ENCODE results near the gene SCFD1.

The SCFD1 gene

DNA sequence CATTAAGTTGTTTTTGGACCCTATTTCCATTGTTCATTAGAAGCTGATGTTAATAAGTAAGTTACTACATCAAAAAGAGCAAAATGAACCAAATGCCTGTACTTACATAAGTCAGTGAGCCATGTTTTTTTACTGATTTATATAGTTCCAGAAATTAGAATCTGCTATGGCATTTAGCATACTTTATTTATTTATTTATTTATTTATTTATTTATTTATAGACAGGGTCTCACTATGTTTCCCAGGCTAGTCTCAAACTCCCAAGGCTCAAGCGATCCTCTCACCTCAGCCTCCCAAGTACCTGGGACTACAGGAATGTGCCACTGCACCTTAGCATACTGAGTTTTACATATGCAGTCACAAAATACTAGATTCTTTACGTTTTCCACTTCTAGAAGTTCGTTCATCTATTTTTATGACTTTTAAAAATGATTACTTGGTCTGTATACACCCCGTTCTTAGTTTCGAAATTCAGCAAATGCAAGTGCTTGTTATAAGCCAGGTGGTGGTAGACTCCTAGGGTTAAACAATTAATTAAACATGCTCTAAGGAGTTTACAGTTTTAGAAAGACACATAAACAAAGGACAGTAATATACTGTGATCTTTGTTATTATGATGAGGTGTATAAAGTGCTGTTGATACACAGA is 69.8 kb downstream of the SCFD1 start:
- TF ChIP-seq, protein P1, sequence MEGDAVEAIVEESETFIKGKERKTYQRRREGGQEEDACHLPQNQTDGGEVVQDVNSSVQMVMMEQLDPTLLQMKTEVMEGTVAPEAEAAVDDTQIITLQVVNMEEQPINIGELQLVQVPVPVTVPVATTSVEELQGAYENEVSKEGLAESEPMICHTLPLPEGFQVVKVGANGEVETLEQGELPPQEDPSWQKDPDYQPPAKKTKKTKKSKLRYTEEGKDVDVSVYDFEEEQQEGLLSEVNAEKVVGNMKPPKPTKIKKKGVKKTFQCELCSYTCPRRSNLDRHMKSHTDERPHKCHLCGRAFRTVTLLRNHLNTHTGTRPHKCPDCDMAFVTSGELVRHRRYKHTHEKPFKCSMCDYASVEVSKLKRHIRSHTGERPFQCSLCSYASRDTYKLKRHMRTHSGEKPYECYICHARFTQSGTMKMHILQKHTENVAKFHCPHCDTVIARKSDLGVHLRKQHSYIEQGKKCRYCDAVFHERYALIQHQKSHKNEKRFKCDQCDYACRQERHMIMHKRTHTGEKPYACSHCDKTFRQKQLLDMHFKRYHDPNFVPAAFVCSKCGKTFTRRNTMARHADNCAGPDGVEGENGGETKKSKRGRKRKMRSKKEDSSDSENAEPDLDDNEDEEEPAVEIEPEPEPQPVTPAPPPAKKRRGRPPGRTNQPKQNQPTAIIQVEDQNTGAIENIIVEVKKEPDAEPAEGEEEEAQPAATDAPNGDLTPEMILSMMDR (IDR thresholded peaks at IDR 0.05; ENCODE audit: low read depth, low read length, missing control alignments) = no peak
- DNase-seq (ENCODE audit: extremely low read depth, low read depth) = no peak
- H3K4me3 ChIP-seq (replicated peaks; ENCODE audit: low read depth, low read length) = no peak overlapping the region

DNA sequence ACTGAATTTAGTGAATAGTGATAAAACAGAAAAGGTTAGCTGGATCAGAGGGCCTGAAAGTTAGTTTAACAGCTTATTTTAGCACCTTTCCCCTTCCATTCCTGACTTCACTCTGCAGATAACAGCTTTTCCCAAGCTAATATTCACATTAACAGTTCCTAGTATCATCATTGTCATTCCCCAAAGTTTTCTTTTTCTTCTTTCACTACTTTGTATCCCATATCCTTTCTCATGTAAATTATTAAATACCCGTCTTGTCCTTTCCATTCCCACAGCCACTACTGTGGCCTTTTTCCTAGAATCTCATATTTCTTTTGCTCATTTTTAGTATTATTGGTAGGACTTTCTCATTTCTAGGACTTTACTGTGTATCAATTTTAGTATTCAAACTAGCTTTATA is 70.5 kb downstream of the SCFD1 start:
- DNase-seq (ENCODE audit: extremely low read depth, low read depth) = no peak
- no peak overlapping the region for H3K4me3 ChIP-seq (replicated peaks; ENCODE audit: low read depth, low read length)
- TF ChIP-seq, protein P1 (IDR thresholded peaks at IDR 0.05; ENCODE audit: low read depth, low read length, missing control alignments) = no peak

DNA sequence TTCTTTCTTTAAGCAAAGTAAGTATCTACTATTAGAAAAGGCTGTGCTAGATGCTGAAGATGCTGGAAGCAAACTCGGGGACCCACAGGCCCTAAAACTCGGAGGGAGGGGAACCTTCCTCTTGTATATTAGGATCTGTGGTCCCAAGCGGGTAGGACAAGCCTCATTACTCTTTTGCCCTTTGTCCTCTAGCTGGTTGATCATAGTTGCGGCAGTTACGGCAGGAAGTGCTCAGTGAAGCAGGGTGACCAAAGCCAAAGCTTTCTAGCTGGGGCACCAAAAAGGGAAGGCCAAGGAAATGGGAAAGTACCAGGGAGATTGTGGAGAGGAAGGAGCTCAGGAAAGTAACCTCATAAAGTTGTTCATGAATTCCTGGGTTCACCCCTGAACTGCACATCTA is 76.3 kb downstream of the SCFD1 start:
- TF ChIP-seq, protein P1 (IDR thresholded peaks at IDR 0.05; ENCODE audit: low read depth, low read length, missing control alignments) = no peak
- H3K4me3 ChIP-seq (replicated peaks; ENCODE audit: low read depth, low read length) = no peak overlapping the region
- DNase-seq (ENCODE audit: extremely low read depth, low read depth) = no peak

DNA sequence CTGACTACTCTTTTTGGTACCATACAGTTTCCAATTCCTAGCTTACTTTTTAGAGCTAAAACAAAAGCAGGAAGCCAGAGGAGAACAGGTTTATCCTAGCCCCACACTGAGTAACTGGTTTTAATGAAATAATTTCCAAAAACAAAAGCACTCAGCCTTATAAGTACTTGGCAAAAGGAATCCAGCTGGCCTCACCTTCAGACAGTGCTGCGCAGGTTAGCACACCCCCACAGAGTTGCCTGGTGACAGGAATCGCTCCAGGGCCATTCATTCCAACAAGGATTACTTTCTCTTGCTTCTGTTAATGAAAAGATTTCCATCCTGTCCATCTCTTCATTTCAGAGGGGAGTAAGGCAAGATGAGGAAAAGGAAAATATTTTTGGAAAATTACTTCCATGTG is 84.6 kb downstream of the SCFD1 start:
- no peak overlapping the region for H3K4me3 ChIP-seq (replicated peaks; ENCODE audit: low read depth, low read length)
- TF ChIP-seq, protein P1 (IDR thresholded peaks at IDR 0.05; ENCODE audit: low read depth, low read length, missing control alignments) = no peak
- DNase-seq (ENCODE audit: extremely low read depth, low read depth) = no peak

DNA sequence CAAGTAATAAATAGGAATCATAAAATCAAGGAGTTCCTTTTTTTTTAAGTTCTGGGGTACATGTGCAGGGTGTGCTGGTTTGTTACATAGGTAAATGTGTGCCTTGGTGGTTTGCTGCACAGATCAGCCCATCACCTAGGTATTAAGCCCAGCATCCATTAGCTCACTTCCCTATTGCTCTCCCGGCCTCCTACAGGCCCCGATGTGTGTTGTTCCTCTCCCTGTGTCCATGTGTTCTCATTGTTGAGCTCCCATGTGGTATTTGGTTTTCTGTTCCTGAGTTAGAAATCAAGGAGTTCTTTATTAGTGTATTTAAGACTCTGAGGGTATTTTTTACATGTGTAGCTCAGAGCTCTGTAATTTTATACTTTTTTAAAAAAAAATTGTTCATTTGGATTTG is 86.0 kb downstream of the SCFD1 start:
- TF ChIP-seq, protein P1 (IDR thresholded peaks at IDR 0.05; ENCODE audit: low read depth, low read length, missing control alignments) = no peak
- no peak for DNase-seq (ENCODE audit: extremely low read depth, low read depth)
- no peak overlapping the region for H3K4me3 ChIP-seq (replicated peaks; ENCODE audit: low read depth, low read length)

DNA sequence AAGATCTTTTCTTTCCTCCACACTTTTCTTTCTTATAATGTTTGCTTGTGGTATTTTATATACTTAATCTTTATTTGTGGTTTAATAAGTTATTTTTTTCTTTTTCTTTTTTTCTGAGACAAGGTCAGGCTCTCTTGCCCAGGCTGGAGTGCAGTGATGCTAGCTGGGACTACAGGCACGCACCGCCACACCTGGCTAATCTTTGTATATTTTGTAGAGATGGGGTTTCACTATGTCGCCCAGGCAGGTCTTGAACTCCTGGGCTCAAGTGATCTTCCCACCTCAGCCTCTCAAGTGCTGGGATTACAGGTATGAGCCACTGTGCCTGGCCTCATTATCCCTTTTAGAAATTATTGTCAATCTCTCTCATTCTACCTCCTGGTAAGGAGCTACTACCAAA is 87.1 kb downstream of the SCFD1 start:
- TF ChIP-seq, protein P1 (IDR thresholded peaks at IDR 0.05; ENCODE audit: low read depth, low read length, missing control alignments) = no peak
- no peak overlapping the region for H3K4me3 ChIP-seq (replicated peaks; ENCODE audit: low read depth, low read length)
- DNase-seq (ENCODE audit: extremely low read depth, low read depth) = no peak

DNA sequence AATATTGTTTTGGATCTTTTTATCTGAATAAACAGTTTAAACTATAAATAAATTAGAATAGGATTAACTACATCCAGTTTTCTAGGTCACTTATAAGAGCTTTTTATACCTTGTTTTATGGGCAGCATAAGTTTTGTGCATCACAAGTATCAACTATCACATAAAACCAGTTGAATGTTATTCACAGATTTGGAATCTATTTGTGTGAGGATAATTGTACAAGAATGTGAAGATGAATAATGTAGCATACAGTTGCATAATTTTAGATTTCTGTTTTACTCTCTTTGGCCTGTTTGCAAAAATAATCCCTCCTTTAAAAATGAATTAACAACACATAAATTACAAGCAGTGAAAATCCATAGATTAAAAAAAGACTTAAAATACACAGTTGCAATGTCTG is 88.8 kb downstream of the SCFD1 start:
- no peak overlapping the region for H3K4me3 ChIP-seq (replicated peaks; ENCODE audit: low read depth, low read length)
- TF ChIP-seq, protein P1 (IDR thresholded peaks at IDR 0.05; ENCODE audit: low read depth, low read length, missing control alignments) = no peak
- DNase-seq (ENCODE audit: extremely low read depth, low read depth) = no peak

Measured in HFF-Myc (cell line).